Left ventricle myocardium inferior (tissue), 1 donor: ENCODE measurements around the gene CD300A. TPM values are rescaled to one million over a fixed set of nuclear protein-coding genes. Genes with fewer than 3 reads are reported as not detected.

Experiments
- DNase-seq: peaks from one replicate; pipeline ENCODE4 v3.0.0-alpha.2; 2020
- H3K27ac ChIP-seq: fragments of 200-600 bp; replicated peaks from 2 replicates; pipeline ENCODE4 v1.8.0; 2021
- H3K27me3 ChIP-seq: fragments of 200-600 bp; 2 replicates; pipeline ENCODE4 v1.8.0; 2021; ENCODE audit warnings: low read depth
- H3K36me3 ChIP-seq: fragments of 200-600 bp; 2 replicates; pipeline ENCODE4 v1.8.0; 2021
- H3K4me1 ChIP-seq: fragments of 200-600 bp; 2 replicates; pipeline ENCODE4 v1.8.0; 2021
- H3K4me3 ChIP-seq: fragments of 200-600 bp; 2 replicates; pipeline ENCODE4 v1.8.0; 2021; ENCODE audit warnings: mild to moderate bottlenecking, moderate library complexity
- H3K9me3 ChIP-seq: fragments of 200-600 bp; replicated peaks from 2 replicates; pipeline ENCODE4 v1.8.0; 2021
- intact Hi-C: fragments of 100-400 bp; cut with micrococcal nuclease; formaldehyde crosslinking; loops from one replicate; pipeline ENCODE4 v1.11.0; 2022
- total RNA-seq: library from RNA; stranded (reverse); fragmentation: NEBNext Ultra II Directional; extraction: Animal tissue kit (Norgen Biotek cat#: 25700); gene quantifications from one replicate; pipeline ENCODE4 v1.2.1, GENCODE V29; 2021
- TF ChIP-seq, protein P1 (sequence below): fragments of 200-600 bp; IDR thresholded peaks from 2 replicates; pipeline ENCODE4 v1.8.0; 2021; ENCODE audit warnings: antibody characterized with exemption, mild to moderate bottlenecking, borderline replicate concordance
- donor health status: DM: no; HTN: yes; CAD: no; lungs with severe emphysema.

CD300A gene
- total RNA-seq, 1 donor from 2014 or later = 1.2 TPM

DNA sequence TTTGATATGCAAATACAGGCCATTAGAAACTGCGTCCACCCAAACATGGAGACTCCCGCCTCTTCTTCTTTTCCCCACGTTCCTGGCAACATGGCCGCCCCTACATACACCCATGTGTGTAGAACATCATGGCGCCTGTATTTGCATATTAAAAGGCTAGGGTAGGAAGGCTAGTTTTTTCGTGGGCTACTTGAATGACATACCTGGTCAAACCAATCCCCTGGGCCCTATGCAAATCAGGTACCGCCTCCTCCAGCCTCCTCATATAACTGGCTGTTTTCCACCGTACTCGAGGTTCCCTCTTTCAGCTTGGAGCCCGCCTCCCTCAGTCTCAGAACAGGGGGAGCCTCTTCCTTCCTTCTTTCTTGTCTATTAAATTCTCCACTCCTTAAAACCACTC, 65.7 kb downstream of the CD300A start:
- TF ChIP-seq, protein P1, sequence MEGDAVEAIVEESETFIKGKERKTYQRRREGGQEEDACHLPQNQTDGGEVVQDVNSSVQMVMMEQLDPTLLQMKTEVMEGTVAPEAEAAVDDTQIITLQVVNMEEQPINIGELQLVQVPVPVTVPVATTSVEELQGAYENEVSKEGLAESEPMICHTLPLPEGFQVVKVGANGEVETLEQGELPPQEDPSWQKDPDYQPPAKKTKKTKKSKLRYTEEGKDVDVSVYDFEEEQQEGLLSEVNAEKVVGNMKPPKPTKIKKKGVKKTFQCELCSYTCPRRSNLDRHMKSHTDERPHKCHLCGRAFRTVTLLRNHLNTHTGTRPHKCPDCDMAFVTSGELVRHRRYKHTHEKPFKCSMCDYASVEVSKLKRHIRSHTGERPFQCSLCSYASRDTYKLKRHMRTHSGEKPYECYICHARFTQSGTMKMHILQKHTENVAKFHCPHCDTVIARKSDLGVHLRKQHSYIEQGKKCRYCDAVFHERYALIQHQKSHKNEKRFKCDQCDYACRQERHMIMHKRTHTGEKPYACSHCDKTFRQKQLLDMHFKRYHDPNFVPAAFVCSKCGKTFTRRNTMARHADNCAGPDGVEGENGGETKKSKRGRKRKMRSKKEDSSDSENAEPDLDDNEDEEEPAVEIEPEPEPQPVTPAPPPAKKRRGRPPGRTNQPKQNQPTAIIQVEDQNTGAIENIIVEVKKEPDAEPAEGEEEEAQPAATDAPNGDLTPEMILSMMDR = no peak
- Histone ChIP-seq H3K4me3 (no peak overlapping the region), H3K4me1 (no peaks in the 10 kb centered on the region), H3K27ac (no peak overlapping the region), H3K9me3 (peaks cover 11% of the 10 kb centered on the region), H3K36me3 (no peaks in the 10 kb centered on the region), H3K27me3 (peaks cover 49% of the 10 kb centered on the region)
- peak; percentile 41 for DNase-seq
- intact Hi-C loops = no loop called here

Other genes starting within 250 kb of the CD300A start
- not detected for gene DNAI2, start 192.4 kb upstream of the CD300A start, total RNA-seq
- 0.08 TPM for gene KIF19, start 140.4 kb upstream of the CD300A start, total RNA-seq
- not detected for gene BTBD17, start 104.8 kb upstream of the CD300A start, total RNA-seq
- not detected for gene GPR142, start 99.1 kb upstream of the CD300A start, total RNA-seq
- 32.0 TPM for gene GPRC5C, start 34.5 kb upstream of the CD300A start, total RNA-seq
- gene CD300LB, start 64.8 kb downstream of the CD300A start, total RNA-seq = not detected
- 0.71 TPM for gene CD300C, start 79.5 kb downstream of the CD300A start, total RNA-seq
- not detected for gene CD300H, start 100.9 kb downstream of the CD300A start, total RNA-seq
- not detected for gene CD300LD, start 125.6 kb downstream of the CD300A start, total RNA-seq
- gene CD300E, start 157.1 kb downstream of the CD300A start, total RNA-seq = 0.30 TPM
- 0.55 TPM for gene CD300LF, start 246.3 kb downstream of the CD300A start, total RNA-seq